ENCODE results near the gene MALT1.

MALT1 gene

DNA sequence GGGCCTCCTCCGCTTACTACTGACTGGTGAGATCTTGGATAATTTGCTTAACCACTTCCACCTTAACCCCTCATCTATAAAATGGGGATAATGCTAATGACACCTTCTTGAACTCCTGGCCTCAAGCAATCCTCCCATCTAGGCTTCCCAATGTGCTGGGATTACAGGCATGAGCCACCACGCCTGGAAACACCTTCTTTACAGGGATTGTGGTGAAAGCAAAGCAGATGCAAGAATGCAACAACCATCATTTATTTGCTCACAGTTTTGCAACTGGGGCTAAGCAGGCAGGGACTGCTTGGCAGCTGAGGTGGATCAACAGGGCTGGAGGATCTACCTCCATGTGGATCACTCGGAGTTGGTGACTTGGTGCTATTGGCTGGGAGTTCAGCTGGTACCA is 117.2 kb downstream of the MALT1 start:
- Histone ChIP-seq H2AK5ac (ENCODE audit: low read length) (no peak overlapping the region), H3K4me1 (ENCODE audit: control insufficient read depth, low read depth, low read length) (peaks cover 5% of the 10 kb centered on the region), H3K9ac (ENCODE audit: low read length) (no peak overlapping the region), H3K27ac (ENCODE audit: low read depth, low read length) (no peak overlapping the region), H3K18ac (ENCODE audit: low read length) (no peak overlapping the region), H3K56ac (ENCODE audit: low read length) (peak overlapping the region; percentile 47), H2BK120ac (ENCODE audit: low read depth, low read length) (no peak overlapping the region), H3K4me3 (ENCODE audit: low read length) (no peak overlapping the region), H3K79me2 (ENCODE audit: control insufficient read depth, insufficient read depth, low read length) (no peaks in the 10 kb centered on the region), H3K4me2 (ENCODE audit: low read length) (no peak overlapping the region), H3K23ac (ENCODE audit: low read length) (no peak overlapping the region), H4K8ac (ENCODE audit: low read depth, low read length) (no peak overlapping the region), H2BK5ac (ENCODE audit: low read length) (no peak overlapping the region), H4K5ac (ENCODE audit: low read length) (no peak overlapping the region), H3K79me1 (ENCODE audit: low read length) (no peaks in the 10 kb centered on the region), H3K27me3 (ENCODE audit: insufficient read depth, low read length, poor library complexity) (no peaks in the 10 kb centered on the region), H3K36me3 (ENCODE audit: control insufficient read depth, insufficient read depth, low read length) (no peaks in the 10 kb centered on the region), H3K4ac (ENCODE audit: low read depth, low read length) (no peak overlapping the region), H2BK15ac (replicated peaks; ENCODE audit: low read depth) (no peak overlapping the region)
- peak; percentile 60 for DNase-seq
- no CpG with 5 or more reads among the region's 3 CpGs for WGBS (ENCODE audit: extremely low coverage, insufficient coverage, low lambda C conversion rate)

DNA sequence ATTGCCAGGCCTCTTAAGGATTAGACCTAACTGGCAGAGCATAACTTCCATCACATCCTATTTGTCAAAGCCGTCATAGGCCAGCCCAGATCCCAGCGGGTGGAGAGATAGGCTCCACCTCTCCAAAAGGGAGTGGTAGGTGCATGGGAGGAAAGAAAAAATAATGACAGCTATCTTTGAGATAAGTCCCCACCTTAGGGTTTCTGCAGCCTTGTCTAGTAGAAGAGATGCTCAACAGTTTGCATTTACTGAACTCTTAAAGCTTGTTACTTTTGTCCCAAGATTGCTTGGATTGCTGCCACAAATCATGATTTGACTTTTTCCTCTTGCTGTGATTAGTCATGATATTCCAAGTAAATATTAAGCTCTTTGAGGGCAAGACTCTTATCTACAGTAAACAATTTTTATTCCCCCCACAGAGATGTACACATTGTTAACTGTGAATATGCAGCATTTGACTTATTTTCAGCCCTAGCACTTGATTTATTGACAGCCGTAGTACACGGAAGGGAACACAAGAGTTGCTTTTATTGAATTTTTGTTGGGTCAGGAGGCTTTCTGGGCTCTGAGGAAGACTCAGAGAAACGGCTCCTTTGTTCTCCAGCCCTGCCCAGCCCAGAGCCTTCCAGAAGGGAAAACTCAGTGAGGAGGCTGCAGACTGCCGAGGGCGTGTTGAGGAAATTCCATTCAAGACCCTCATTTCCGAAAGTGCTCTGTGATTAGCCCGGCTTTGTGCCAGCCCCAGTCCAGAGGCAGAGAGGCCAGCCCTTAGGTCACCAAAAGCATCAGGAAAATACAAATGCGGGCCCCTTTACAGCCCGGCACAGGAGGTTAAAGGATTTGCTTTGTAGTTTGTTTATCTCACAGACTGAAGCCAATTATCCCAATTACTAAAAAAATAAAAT is 118.0 kb downstream of the MALT1 start:
- H3K18ac ChIP-seq (ENCODE audit: low read length): peak overlapping the region; percentile 24
- no peaks in the 10 kb centered on the region for H3K27me3 ChIP-seq (ENCODE audit: insufficient read depth, low read length, poor library complexity)
- no peaks in the 10 kb centered on the region for H3K79me1 ChIP-seq (ENCODE audit: low read length)
- H3K4me2 ChIP-seq (ENCODE audit: low read length): no peak overlapping the region
- H3K23ac ChIP-seq (ENCODE audit: low read length): no peak overlapping the region
- H4K8ac ChIP-seq (ENCODE audit: low read depth, low read length): no peak overlapping the region
- H3K9ac ChIP-seq (ENCODE audit: low read length): no peak overlapping the region
- peak overlapping the region; percentile 16 for H3K27ac ChIP-seq (ENCODE audit: low read depth, low read length)
- no peak overlapping the region for H3K4me3 ChIP-seq (ENCODE audit: low read length)
- H3K4ac ChIP-seq (ENCODE audit: low read depth, low read length): no peak overlapping the region
- no CpG with 5 or more reads among the region's 11 CpGs for WGBS (ENCODE audit: extremely low coverage, insufficient coverage, low lambda C conversion rate)
- no peaks in the 10 kb centered on the region for H3K79me2 ChIP-seq (ENCODE audit: control insufficient read depth, insufficient read depth, low read length)
- H3K4me1 ChIP-seq (ENCODE audit: control insufficient read depth, low read depth, low read length): peaks cover 5% of the 10 kb centered on the region
- no peak overlapping the region for H4K5ac ChIP-seq (ENCODE audit: low read length)
- no peak overlapping the region for H2AK5ac ChIP-seq (ENCODE audit: low read length)
- H3K36me3 ChIP-seq (ENCODE audit: control insufficient read depth, insufficient read depth, low read length): no peaks in the 10 kb centered on the region
- no peak overlapping the region for H3K56ac ChIP-seq (ENCODE audit: low read length)
- no peak overlapping the region for H2BK120ac ChIP-seq (ENCODE audit: low read depth, low read length)
- DNase-seq: peak; percentile 61
- H2BK5ac ChIP-seq (ENCODE audit: low read length): no peak overlapping the region
- no peak overlapping the region for H2BK15ac ChIP-seq (replicated peaks; ENCODE audit: low read depth)

DNA sequence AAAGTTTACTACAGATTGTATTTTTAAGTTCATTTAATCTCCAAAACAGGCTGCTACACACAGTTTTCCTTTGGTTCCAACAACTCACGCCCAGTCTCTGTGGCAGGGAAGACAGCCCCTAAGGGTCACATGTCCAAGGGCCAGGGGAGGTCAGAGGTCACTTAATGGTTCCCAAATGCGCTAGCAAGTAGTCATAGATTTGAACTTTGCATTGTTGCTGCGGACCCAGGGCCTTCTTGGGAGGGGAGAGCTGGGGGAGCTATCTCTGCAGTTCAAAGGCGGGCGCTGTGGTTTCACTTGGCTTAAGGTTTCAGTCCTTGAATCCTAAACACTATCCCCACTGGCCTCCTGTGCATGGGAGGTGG is 118.6 kb downstream of the MALT1 start:
- Histone ChIP-seq H3K18ac (ENCODE audit: low read length) (no peak overlapping the region), H3K56ac (ENCODE audit: low read length) (peak overlapping the region; percentile 22), H3K4me3 (ENCODE audit: low read length) (no peak overlapping the region), H3K4ac (ENCODE audit: low read depth, low read length) (peak overlapping the region; percentile 64), H3K79me2 (ENCODE audit: control insufficient read depth, insufficient read depth, low read length) (no peaks in the 10 kb centered on the region), H4K8ac (ENCODE audit: low read depth, low read length) (no peak overlapping the region), H3K4me1 (ENCODE audit: control insufficient read depth, low read depth, low read length) (peaks cover 3% of the 10 kb centered on the region), H2BK120ac (ENCODE audit: low read depth, low read length) (no peak overlapping the region), H2BK15ac (replicated peaks; ENCODE audit: low read depth) (no peak overlapping the region), H2BK5ac (ENCODE audit: low read length) (no peak overlapping the region), H4K5ac (ENCODE audit: low read length) (no peak overlapping the region), H3K36me3 (ENCODE audit: control insufficient read depth, insufficient read depth, low read length) (no peaks in the 10 kb centered on the region), H3K27me3 (ENCODE audit: insufficient read depth, low read length, poor library complexity) (no peaks in the 10 kb centered on the region), H3K79me1 (ENCODE audit: low read length) (no peaks in the 10 kb centered on the region), H3K23ac (ENCODE audit: low read length) (no peak overlapping the region), H3K4me2 (ENCODE audit: low read length) (no peak overlapping the region), H2AK5ac (ENCODE audit: low read length) (no peak overlapping the region), H3K27ac (ENCODE audit: low read depth, low read length) (peak overlapping the region; percentile 16), H3K9ac (ENCODE audit: low read length) (no peak overlapping the region)
- no CpG with 5 or more reads among the region's 5 CpGs for WGBS (ENCODE audit: extremely low coverage, insufficient coverage, low lambda C conversion rate)
- DNase-seq: no peak

DNA sequence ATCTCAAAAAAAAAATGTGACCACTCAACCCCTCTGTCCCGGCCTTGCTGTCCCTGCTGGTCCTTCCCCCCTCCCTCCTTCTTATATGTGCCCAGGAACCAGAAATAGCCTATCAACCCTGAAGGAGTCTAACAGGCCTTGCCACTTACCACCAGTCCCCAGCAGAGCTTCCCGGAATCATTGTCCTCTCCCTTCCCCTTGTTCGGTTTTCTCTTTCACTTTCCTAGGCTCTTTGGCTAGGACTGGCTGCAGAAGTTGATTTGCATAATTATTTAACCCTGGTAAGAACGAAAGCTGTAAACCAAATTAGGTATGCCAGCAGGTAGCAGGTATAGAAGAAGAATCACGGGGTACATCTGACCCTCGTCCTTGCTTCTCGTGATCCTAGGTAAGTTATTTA is 120.8 kb downstream of the MALT1 start:
- no CpG with 5 or more reads among the region's 7 CpGs for WGBS (ENCODE audit: extremely low coverage, insufficient coverage, low lambda C conversion rate)
- H3K4me3 ChIP-seq (ENCODE audit: low read length): no peak overlapping the region

DNA sequence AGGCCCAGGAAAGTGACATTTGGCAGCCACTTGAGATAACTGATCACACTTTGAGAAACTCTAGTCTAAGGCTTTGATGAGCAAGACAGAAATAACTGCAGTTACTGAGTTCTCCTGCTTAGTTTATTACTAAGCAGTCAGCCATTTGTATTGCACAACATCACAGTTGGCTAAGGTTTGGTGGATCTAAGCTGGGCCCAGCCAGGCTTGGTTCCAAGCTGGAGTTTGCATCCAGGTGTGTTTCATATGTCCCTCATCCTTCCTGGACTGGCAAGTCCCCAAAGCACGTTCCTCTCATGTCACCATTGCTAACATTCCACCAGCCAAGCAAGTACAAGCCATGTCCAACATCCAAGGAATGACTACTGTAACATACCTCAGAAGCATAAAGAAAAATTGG is 122.1 kb downstream of the MALT1 start:
- Histone ChIP-seq H3K9ac (ENCODE audit: low read length) (no peak overlapping the region), H4K8ac (ENCODE audit: low read depth, low read length) (no peak overlapping the region), H3K27ac (ENCODE audit: low read depth, low read length) (no peak overlapping the region), H3K79me2 (ENCODE audit: control insufficient read depth, insufficient read depth, low read length) (no peaks in the 10 kb centered on the region), H3K4ac (ENCODE audit: low read depth, low read length) (no peak overlapping the region), H3K79me1 (ENCODE audit: low read length) (no peaks in the 10 kb centered on the region), H3K4me2 (ENCODE audit: low read length) (no peak overlapping the region), H3K4me1 (ENCODE audit: control insufficient read depth, low read depth, low read length) (peaks cover 2% of the 10 kb centered on the region), H2BK15ac (replicated peaks; ENCODE audit: low read depth) (no peak overlapping the region), H3K18ac (ENCODE audit: low read length) (no peak overlapping the region), H3K23ac (ENCODE audit: low read length) (no peak overlapping the region), H3K4me3 (ENCODE audit: low read length) (no peak overlapping the region), H2BK5ac (ENCODE audit: low read length) (no peak overlapping the region), H4K5ac (ENCODE audit: low read length) (no peak overlapping the region), H3K36me3 (ENCODE audit: control insufficient read depth, insufficient read depth, low read length) (no peaks in the 10 kb centered on the region), H3K27me3 (ENCODE audit: insufficient read depth, low read length, poor library complexity) (no peaks in the 10 kb centered on the region), H3K56ac (ENCODE audit: low read length) (no peak overlapping the region), H2AK5ac (ENCODE audit: low read length) (no peak overlapping the region), H2BK120ac (ENCODE audit: low read depth, low read length) (no peak overlapping the region)
- no CpG with 5 or more reads among the region's 1 CpG for WGBS (ENCODE audit: extremely low coverage, insufficient coverage, low lambda C conversion rate)
- DNase-seq: no peak

More for the DNA sequence above, 120.8 kb downstream of the MALT1 start:
- peaks cover 2% of the 10 kb centered on the region for H3K4me1 ChIP-seq (ENCODE audit: control insufficient read depth, low read depth, low read length)
- no peaks in the 10 kb centered on the region for H3K27me3 ChIP-seq (ENCODE audit: insufficient read depth, low read length, poor library complexity)
- no peaks in the 10 kb centered on the region for H3K36me3 ChIP-seq (ENCODE audit: control insufficient read depth, insufficient read depth, low read length)
- no peak overlapping the region for H3K4me2 ChIP-seq (ENCODE audit: low read length)
- H2BK15ac ChIP-seq (replicated peaks; ENCODE audit: low read depth): no peak overlapping the region
- H3K9ac ChIP-seq (ENCODE audit: low read length): no peak overlapping the region
- H3K4ac ChIP-seq (ENCODE audit: low read depth, low read length): no peak overlapping the region
- H3K56ac ChIP-seq (ENCODE audit: low read length): no peak overlapping the region
- H2AK5ac ChIP-seq (ENCODE audit: low read length): no peak overlapping the region
- no peaks in the 10 kb centered on the region for H3K79me1 ChIP-seq (ENCODE audit: low read length)
- H4K5ac ChIP-seq (ENCODE audit: low read length): no peak overlapping the region
- no peak overlapping the region for H4K8ac ChIP-seq (ENCODE audit: low read depth, low read length)
- no peak overlapping the region for H3K23ac ChIP-seq (ENCODE audit: low read length)
- DNase-seq: no peak
- H2BK5ac ChIP-seq (ENCODE audit: low read length): no peak overlapping the region
- no peaks in the 10 kb centered on the region for H3K79me2 ChIP-seq (ENCODE audit: control insufficient read depth, insufficient read depth, low read length)
- H2BK120ac ChIP-seq (ENCODE audit: low read depth, low read length): no peak overlapping the region
- no peak overlapping the region for H3K27ac ChIP-seq (ENCODE audit: low read depth, low read length)
- H3K18ac ChIP-seq (ENCODE audit: low read length): no peak overlapping the region

DNA sequence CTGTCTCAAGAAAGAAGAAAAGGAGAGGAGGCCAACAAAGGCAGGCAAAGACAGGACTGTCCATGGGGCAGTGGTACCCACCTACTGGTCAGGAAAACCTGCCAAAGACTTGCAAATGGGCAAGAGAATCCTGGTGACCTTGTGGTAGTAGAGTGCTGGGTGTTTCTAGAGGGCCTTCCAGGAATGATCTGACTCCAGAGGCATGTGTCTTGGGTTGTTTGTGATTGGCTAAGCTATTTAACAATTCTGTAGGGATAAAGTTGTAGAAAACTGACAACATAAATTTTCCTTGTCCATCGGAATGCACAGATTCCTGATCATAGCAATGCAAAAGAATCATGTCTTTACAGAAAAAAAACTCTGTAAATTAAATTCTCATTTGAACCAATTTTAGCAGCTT is 125.0 kb downstream of the MALT1 start:
- Histone ChIP-seq H4K5ac (ENCODE audit: low read length) (no peak overlapping the region), H3K4me2 (ENCODE audit: low read length) (no peak overlapping the region), H3K4ac (ENCODE audit: low read depth, low read length) (no peak overlapping the region), H3K36me3 (ENCODE audit: control insufficient read depth, insufficient read depth, low read length) (no peaks in the 10 kb centered on the region), H3K4me3 (ENCODE audit: low read length) (no peak overlapping the region), H2BK15ac (replicated peaks; ENCODE audit: low read depth) (no peak overlapping the region), H2BK5ac (ENCODE audit: low read length) (no peak overlapping the region), H3K79me2 (ENCODE audit: control insufficient read depth, insufficient read depth, low read length) (no peaks in the 10 kb centered on the region), H2BK120ac (ENCODE audit: low read depth, low read length) (no peak overlapping the region), H3K9ac (ENCODE audit: low read length) (no peak overlapping the region), H3K56ac (ENCODE audit: low read length) (no peak overlapping the region), H3K79me1 (ENCODE audit: low read length) (no peaks in the 10 kb centered on the region), H3K4me1 (ENCODE audit: control insufficient read depth, low read depth, low read length) (no peaks in the 10 kb centered on the region), H3K23ac (ENCODE audit: low read length) (no peak overlapping the region), H3K18ac (ENCODE audit: low read length) (no peak overlapping the region), H3K27ac (ENCODE audit: low read depth, low read length) (no peak overlapping the region), H2AK5ac (ENCODE audit: low read length) (no peak overlapping the region), H4K8ac (ENCODE audit: low read depth, low read length) (no peak overlapping the region), H3K27me3 (ENCODE audit: insufficient read depth, low read length, poor library complexity) (no peaks in the 10 kb centered on the region)
- no peak for DNase-seq
- WGBS (ENCODE audit: extremely low coverage, insufficient coverage, low lambda C conversion rate): no CpG with 5 or more reads among the region's 1 CpG
